IMR-90 (cell line): Measurements from ENCODE around the gene CLEC10A. TPM values are rescaled to one million over a fixed set of nuclear protein-coding genes. Genes with fewer than 3 reads are reported as not detected.

Experiments used
- ATAC-seq: fragments of 200-7000 bp; cut with Tn5 transposase; 2 replicates; pipeline ENCODE4 v1.9.1; 2020; ENCODE audit warnings: low read depth, mild to moderate bottlenecking, moderate library complexity
- BruUV-seq: library from RNA; stranded (reverse); fragments of 400-500 nt; replicated peaks from 2 replicates; lab custom pipeline; 2021; lab: Mats Ljungman, UMichigan
- CTCF ChIA-PET: fragments of 300-600 bp; formaldehyde crosslinking; extraction: SDS; loops from one replicate; lab custom pipeline; 2021; ENCODE audit warnings: antibody characterized with exemption; lab: Yijun Ruan, JAX
- POLR2A ChIA-PET: fragments of 300-600 bp; sonication (Branson Sonifier 250); formaldehyde crosslinking; loops from one replicate; lab custom pipeline; 2022; ENCODE audit warnings: antibody characterized with exemption; ENCODE audit not compliant: unreplicated experiment; lab: Charles Lee
- DNase-seq: peaks from one replicate; pipeline ENCODE4 v3.0.0; 2013
- H2AFZ ChIP-seq: replicated peaks from 2 replicates; pipeline ENCODE3; 2013; ENCODE audit warnings: low read length, mild to moderate bottlenecking; ENCODE audit not compliant: poor library complexity
- H2AK5ac ChIP-seq: 2 replicates; pipeline ENCODE4 v1.6.1; 2013; ENCODE audit warnings: low read depth, low read length, inconsistent platforms
- H2AK9ac ChIP-seq: replicated peaks from 2 replicates; pipeline ENCODE3; 2013; ENCODE audit warnings: mild to moderate bottlenecking, low read depth, low read length, moderate library complexity; ENCODE audit not compliant: poor library complexity
- H2BK120ac ChIP-seq: 2 replicates; pipeline ENCODE4 v1.6.1; 2013; ENCODE audit warnings: low read depth, low read length, inconsistent platforms
- H2BK15ac ChIP-seq: 3 replicates; pipeline ENCODE4 v1.6.1; 2013; ENCODE audit warnings: low read depth, low read length, inconsistent platforms
- H2BK20ac ChIP-seq: 2 replicates; pipeline ENCODE4 v1.6.1; 2013; ENCODE audit warnings: low read depth, mild to moderate bottlenecking, inconsistent platforms, low read length, moderate library complexity
- H2BK5ac ChIP-seq: 2 replicates; pipeline ENCODE4 v1.6.1; 2013; ENCODE audit warnings: mild to moderate bottlenecking, low read depth, low read length, inconsistent platforms; ENCODE audit not compliant: poor library complexity, severe bottlenecking
- H3K14ac ChIP-seq: replicated peaks from 2 replicates; pipeline ENCODE4 v1.6.1; 2013; ENCODE audit warnings: low read depth, low read length, inconsistent platforms
- H3K18ac ChIP-seq: 2 replicates; pipeline ENCODE4 v1.6.1; 2013; ENCODE audit warnings: low read depth, low read length, control low read depth
- H3K23ac ChIP-seq: 2 replicates; pipeline ENCODE4 v1.6.1; 2013; ENCODE audit warnings: low read depth, low read length, inconsistent platforms
- H3K27ac ChIP-seq: 2 replicates; pipeline ENCODE4 v1.5.1; 2013; ENCODE audit warnings: mild to moderate bottlenecking, control low read depth, low read length; ENCODE audit not compliant: insufficient read depth
- H3K27me3 ChIP-seq: 2 replicates; pipeline ENCODE4 v1.6.1; 2013; ENCODE audit warnings: low read length; ENCODE audit not compliant: control insufficient read depth, insufficient read depth
- H3K36me3 ChIP-seq: 2 replicates; pipeline ENCODE4 v1.6.1; 2013; ENCODE audit warnings: low read length, mixed read lengths; ENCODE audit not compliant: control insufficient read depth, insufficient read depth
- H3K4ac ChIP-seq: 2 replicates; pipeline ENCODE4 v1.6.1; 2013; ENCODE audit warnings: low read depth, low read length, inconsistent platforms
- H3K4me1 ChIP-seq: 2 replicates; pipeline ENCODE4 v1.6.1; 2013; ENCODE audit warnings: low read length, mixed read lengths; ENCODE audit not compliant: control insufficient read depth, insufficient read depth
- H3K4me2 ChIP-seq: 2 replicates; pipeline ENCODE4 v1.6.1; 2013; ENCODE audit warnings: low read depth, mild to moderate bottlenecking, control low read depth, low read length, moderate library complexity
- H3K4me3 ChIP-seq: 2 replicates; pipeline ENCODE4 v1.5.1; 2013; ENCODE audit warnings: low read depth, mild to moderate bottlenecking, control low read depth, low read length, moderate library complexity; ENCODE audit not compliant: insufficient read depth
- H3K56ac ChIP-seq: 2 replicates; pipeline ENCODE4 v1.6.1; 2013; ENCODE audit warnings: low read length, inconsistent platforms; ENCODE audit not compliant: insufficient read depth; ENCODE audit errors: extremely low read depth
- H3K79me1 ChIP-seq, 2 experiments: 2 replicates each; pipeline ENCODE4 v1.6.1; 2013; ENCODE audit warnings: low read length in 2 of 2, inconsistent platforms in 1 of 2, low read depth in 1 of 2
- H3K9ac ChIP-seq: 2 replicates; pipeline ENCODE4 v1.6.1; 2013; ENCODE audit warnings: low read depth, low read length, control low read depth
- H3K9me1 ChIP-seq: 2 replicates; pipeline ENCODE4 v1.6.1; 2013; ENCODE audit warnings: low read length, inconsistent platforms; ENCODE audit not compliant: insufficient read depth
- H3K9me3 ChIP-seq: 2 replicates; pipeline ENCODE4 v1.6.1; 2013; ENCODE audit warnings: low read length; ENCODE audit not compliant: control insufficient read depth, insufficient read depth
- H4K20me1 ChIP-seq: 2 replicates; pipeline ENCODE4 v1.6.1; 2013; ENCODE audit warnings: low read length, inconsistent platforms; ENCODE audit not compliant: insufficient read depth
- H4K5ac ChIP-seq: 2 replicates; pipeline ENCODE4 v1.6.1; 2013; ENCODE audit warnings: mild to moderate bottlenecking, low read depth, low read length, control low read depth
- H4K8ac ChIP-seq, 2 experiments: 2 replicates each; pipeline ENCODE4 v1.6.1; 2013; ENCODE audit warnings: low read depth in 2 of 2, low read length in 2 of 2, control low read depth in 1 of 2, inconsistent platforms in 1 of 2
- H4K91ac ChIP-seq: 2 replicates; pipeline ENCODE4 v1.6.1; 2013; ENCODE audit warnings: low read depth, low read length, inconsistent platforms; ENCODE audit not compliant: insufficient read depth
- CEBPB ChIP-seq: IDR thresholded peaks from 2 replicates; pipeline ENCODE4 v1.6.1; 2012; ENCODE audit warnings: low read depth, low read length, improper control_type of control experiment
- MAFK ChIP-seq: IDR thresholded peaks from 2 replicates; pipeline ENCODE4 v1.6.1; 2012; ENCODE audit warnings: low read depth, low read length, improper control_type of control experiment
- NFE2L2 ChIP-seq: fragments of 150-350 bp; IDR thresholded peaks from 2 replicates; pipeline ENCODE4 v1.6.1; 2016; ENCODE audit warnings: low read depth, mild to moderate bottlenecking, low read length
- POLR2A ChIP-seq: IDR thresholded peaks from 2 replicates; pipeline ENCODE4 v1.6.1; 2012; ENCODE audit warnings: mild to moderate bottlenecking, low read depth, low read length
- RAD21 ChIP-seq: IDR thresholded peaks from 2 replicates; pipeline ENCODE4 v1.6.1; 2012; ENCODE audit warnings: low read length, improper control_type of control experiment
- SMC3 ChIP-seq: fragments of 150-350 bp; IDR thresholded peaks from 2 replicates; pipeline ENCODE4 v1.6.1; 2016; ENCODE audit warnings: low read depth, mild to moderate bottlenecking, antibody characterized with exemption, low read length, moderate library complexity
- WGBS, 2 experiments: methylation state at CpG; one replicate each; pipeline versions ENCODE4 v1.1.5 to v1.1.7; 2013; ENCODE audit warnings: missing lambda C conversion rate in 2 of 2; ENCODE audit not compliant: insufficient read length in 1 of 2; ENCODE audit errors: extremely low coverage in 2 of 2; 5-methylcytosine and 5-hydroxymethylcytosine counted together
- dilution Hi-C: fragments of 300-500 bp; cut with HindIII; formaldehyde crosslinking; loops from one replicate; pipeline ENCODE4 v1.14.3; 2018; ENCODE audit warnings: low sequenced_read_pairs; ENCODE audit not compliant: unreplicated experiment
- in situ Hi-C: fragments of 300-500 bp; cut with MboI; formaldehyde crosslinking; loops from 3 replicates; pipeline ENCODE4 v1.14.3; 2019; ENCODE audit warnings: low sequenced_read_pairs, inconsistent platforms, mixed read lengths
- intact Hi-C: fragments of 100-400 bp; cut with micrococcal nuclease; formaldehyde crosslinking; loops from 2 replicates; pipeline ENCODE4 v1.10.0; 2022
- polyA plus RNA-seq, 3 experiments: library from polyadenylated mRNA; depleted of rRNA; stranded (reverse); fragments of >200 nt; gene quantifications; 2 replicates each; pipeline ENCODE4 v1.2.3, GENCODE V29; 2012; ENCODE audit warnings: low replicate concordance in 1 of 3
- total RNA-seq: library from RNA; depleted of rRNA; stranded (reverse); fragments of >200 nt; gene quantifications from 2 replicates; pipeline ENCODE4 v1.2.3, GENCODE V29; 2012
- TF ChIP-seq, protein P1 (sequence below): conservative IDR thresholded peaks from 2 replicates; pipeline ENCODE4 v1.5.1; 2012; ENCODE audit warnings: mild to moderate bottlenecking, low read depth, low read length, improper control_type of control experiment

CLEC10A gene
- total and polyA plus RNA-seq, 2 of the 4 experiments (the other 2 are of a cell fraction), result not detected

DNA sequence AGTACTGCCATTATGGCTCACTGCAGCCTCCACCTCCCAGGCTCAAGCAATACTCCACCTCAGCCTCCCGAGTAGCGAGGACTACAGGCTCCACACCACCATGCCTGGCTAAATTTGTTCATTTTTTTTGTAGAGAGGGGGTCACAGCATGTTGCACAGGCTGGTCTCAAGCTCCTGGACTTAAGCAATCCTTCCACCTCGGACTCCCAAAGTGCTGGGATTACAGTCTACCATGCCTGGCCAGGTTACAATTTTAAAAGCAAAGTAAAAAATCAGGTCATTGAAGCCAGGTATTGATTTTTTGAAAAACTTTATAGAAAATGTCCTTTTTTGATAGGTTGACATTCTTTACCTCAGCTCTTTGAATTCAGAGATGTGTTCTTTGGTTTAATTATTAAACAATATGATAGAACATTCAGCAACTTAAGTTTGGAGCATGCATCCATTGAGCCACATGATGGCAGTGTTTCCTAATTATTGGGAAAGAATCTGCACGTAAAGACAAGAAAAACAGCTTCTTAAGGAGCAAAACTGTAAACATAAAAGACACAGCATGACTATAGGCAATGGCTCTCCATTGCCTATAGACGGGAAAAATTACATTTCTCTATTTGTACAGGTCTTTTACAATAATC, 34.4 kb downstream of the CLEC10A start:
- WGBS, 2 experiments, result 0% methylated on average over 1 of the region's 5 CpGs; no CpG with 5 or more reads in 1 of the 2 experiments
- Histone ChIP-seq H3K79me1 (no peaks in the 10 kb centered on the region), H4K20me1 (no peaks in the 10 kb centered on the region), H3K27me3 (peaks cover 29% of the 10 kb centered on the region), H3K4ac (no peak overlapping the region), H3K4me1 (peaks cover 6% of the 10 kb centered on the region), H4K5ac (no peak overlapping the region), H4K8ac (no peak overlapping the region), H4K91ac (no peak overlapping the region), H3K9me3 (no peaks in the 10 kb centered on the region), H2BK15ac (no peak overlapping the region), H3K56ac (no peak overlapping the region), H3K23ac (no peak overlapping the region), H3K4me3 (no peak overlapping the region), H2BK20ac (no peak overlapping the region), H3K9me1 (no peaks in the 10 kb centered on the region), H2BK120ac (no peak overlapping the region), H3K4me2 (peak overlapping the region; percentile 65), H3K27ac (no peak overlapping the region), H2AK9ac (no peak overlapping the region), H3K18ac (no peak overlapping the region), H2BK5ac (no peak overlapping the region), H2AFZ (no peak overlapping the region), H3K36me3 (no peaks in the 10 kb centered on the region), H3K9ac (no peak overlapping the region), H2AK5ac (no peak overlapping the region), H3K14ac (no peak overlapping the region)
- no TSS peak for BruUV-seq
- CTCF ChIA-PET, result interaction anchor here (0.6 to 2.6 kb wide), 17 partner anchors 11 to 642 kb away, joined by 3 to 21 read pairs (median 4); partner anchors contain the start of gene WRAP53
- DNase-seq (peak; percentile 87), ATAC-seq (peak; percentile 67)
- peak; percentile 79 for TF ChIP-seq SMC3
- no peak for TF ChIP-seq NFE2L2
- TF ChIP-seq POLR2A, result no peak
- peak; percentile 56 for TF ChIP-seq CEBPB
- peak; percentile 90 for TF ChIP-seq RAD21
- TF ChIP-seq, protein P1, sequence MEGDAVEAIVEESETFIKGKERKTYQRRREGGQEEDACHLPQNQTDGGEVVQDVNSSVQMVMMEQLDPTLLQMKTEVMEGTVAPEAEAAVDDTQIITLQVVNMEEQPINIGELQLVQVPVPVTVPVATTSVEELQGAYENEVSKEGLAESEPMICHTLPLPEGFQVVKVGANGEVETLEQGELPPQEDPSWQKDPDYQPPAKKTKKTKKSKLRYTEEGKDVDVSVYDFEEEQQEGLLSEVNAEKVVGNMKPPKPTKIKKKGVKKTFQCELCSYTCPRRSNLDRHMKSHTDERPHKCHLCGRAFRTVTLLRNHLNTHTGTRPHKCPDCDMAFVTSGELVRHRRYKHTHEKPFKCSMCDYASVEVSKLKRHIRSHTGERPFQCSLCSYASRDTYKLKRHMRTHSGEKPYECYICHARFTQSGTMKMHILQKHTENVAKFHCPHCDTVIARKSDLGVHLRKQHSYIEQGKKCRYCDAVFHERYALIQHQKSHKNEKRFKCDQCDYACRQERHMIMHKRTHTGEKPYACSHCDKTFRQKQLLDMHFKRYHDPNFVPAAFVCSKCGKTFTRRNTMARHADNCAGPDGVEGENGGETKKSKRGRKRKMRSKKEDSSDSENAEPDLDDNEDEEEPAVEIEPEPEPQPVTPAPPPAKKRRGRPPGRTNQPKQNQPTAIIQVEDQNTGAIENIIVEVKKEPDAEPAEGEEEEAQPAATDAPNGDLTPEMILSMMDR, result peak; percentile 93
- 0 out of 2 replicates have a peak, but pooled peaks have one; percentile 7 for TF ChIP-seq MAFK
- intact Hi-C loops, result loop anchor here (1.0 to 10.0 kb wide), 3 partner anchors 91 to 519 kb away; partner anchors contain the start of gene SENP3
- POLR2A ChIA-PET, result interaction anchor here (0.5 kb wide), 1 partner anchor 174 kb away, joined by 3 read pairs; the partner anchor contains the start of genes ACADVL and DLG4
- in situ Hi-C loops, result loop anchor here (10.0 kb wide), 1 partner anchor 259 kb away; the partner anchor contains the start of gene EIF5A
- dilution Hi-C loops, result no loop called here
